Pons (tissue), 1 donor: ENCODE results near the gene AP1G1.
"Not testable (repeated sequence)": the region's sequence is repeated elsewhere in the genome, so short reads cannot be mapped to it uniquely, and the experiment has no call there.

Experiments used
- DNase-seq: peaks from one replicate; pipeline ENCODE4 v3.0.0-alpha.2; 2016; ENCODE audit warnings: low spot score

AP1G1 gene

DNA sequence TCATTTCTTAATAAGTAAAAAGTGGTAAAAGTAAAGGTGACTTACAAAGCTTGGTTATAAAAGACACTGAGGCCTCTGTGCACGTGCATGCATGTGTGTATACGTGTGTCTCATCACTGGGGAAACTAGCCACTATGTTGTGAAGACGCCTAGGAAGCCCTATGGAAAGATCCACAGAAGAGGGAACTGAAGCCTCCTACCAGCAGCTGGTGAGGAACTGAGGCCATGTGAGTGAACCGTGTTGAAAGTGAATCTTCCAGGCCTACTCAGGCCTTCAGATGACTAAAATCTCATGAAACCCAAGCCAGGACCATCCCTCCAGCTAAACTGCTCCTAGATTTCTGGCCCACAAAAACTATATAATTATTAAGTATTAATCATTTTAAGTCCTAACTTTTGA, 107.8 kb downstream of the AP1G1 start:
- no peak for DNase-seq

DNA sequence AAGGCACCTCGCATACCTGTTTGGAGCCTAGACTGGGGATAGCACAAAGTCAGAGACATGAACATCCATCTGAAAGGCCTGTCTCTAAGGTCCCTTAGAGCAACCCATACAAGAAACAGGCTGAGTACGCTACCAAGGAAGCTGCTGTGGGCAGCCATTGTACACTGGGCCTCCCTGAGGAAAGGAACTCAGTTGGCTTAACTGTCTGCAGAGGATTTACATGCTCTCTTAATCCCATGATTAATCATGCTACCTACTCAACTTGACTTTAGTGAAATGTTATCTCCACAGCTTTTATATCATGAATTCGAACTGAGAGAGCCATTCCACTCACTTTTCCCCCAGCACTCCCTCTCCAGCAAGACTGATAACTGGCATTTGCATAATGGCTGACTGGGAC, 110.1 kb downstream of the AP1G1 start:
- DNase-seq, result no peak

GRCh38 chr16:71693164-71693563, 115.5 kb downstream of the AP1G1 start:
- no peak for DNase-seq

GRCh38 chr16:71689901-71690300, 118.7 kb downstream of the AP1G1 start:
- no peak for DNase-seq

DNA sequence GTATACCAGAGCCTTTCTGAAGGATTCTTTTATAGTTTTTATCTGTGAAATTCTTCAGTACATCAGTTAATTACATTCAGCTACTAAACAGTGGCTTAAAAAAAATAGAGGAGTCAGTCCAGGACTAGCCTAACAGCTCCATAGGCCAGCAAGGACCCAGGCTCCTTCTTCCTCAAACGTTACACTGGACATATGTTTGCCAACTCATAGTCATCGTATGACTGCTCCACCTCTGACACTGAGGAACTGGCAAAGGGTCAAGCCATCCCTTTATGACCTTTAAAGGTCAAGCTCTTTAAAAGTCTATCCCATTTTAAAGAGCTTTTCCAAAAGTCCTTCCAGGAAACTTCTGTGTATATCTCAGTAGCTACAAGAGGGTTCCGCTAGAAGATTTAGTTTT, 120.8 kb downstream of the AP1G1 start:
- no peak for DNase-seq

GRCh38 chr16:71684280-71684679, 124.4 kb downstream of the AP1G1 start:
- DNase-seq, result not testable (repeated sequence)

DNA sequence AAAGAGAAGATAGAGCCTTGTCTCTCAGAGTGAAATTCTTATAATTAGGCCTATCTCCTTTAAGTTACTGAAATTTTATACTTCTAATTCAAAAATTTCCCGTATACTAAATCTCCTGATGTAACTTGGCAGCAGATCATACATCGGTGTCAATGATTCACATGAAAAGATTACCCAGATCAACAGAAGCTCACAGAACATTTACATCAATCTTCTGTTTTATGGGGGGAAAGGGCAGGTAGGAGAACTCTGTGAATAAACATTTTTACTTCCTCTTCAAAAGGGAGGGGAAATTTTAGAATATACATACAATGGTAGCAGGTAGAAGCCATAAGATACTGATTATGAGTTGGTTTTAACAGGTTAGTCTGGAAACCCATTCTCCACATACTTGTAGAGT, 127.3 kb downstream of the AP1G1 start:
- no peak for DNase-seq
